ENCODE data around the gene FETUB.

Gene FETUB

GRCh38 chr3:186609247-186609868 is 30.8 kb upstream of the FETUB start:
- TF ChIP-seq CTCF (IDR thresholded peaks at IDR 0.05; ENCODE audit: unreplicated experiment in 3 of 3): no peak
- Mint-ChIP-seq H3K27ac (no peak overlapping the region), H3K4me3 (no peak overlapping the region), H3K9me3 (no peaks in the 10 kb centered on the region), H3K27me3 (ENCODE audit: low read depth) (peaks cover 24% of the 10 kb centered on the region), H3K36me3 (ENCODE audit: low read depth) (no peaks in the 10 kb centered on the region), H3K4me1 (no peaks in the 10 kb centered on the region)

- peaks cover 31% of the 10 kb centered on the region for H3K27me3 Mint-ChIP-seq (ENCODE audit: low read depth)
- TF ChIP-seq CTCF (IDR thresholded peaks at IDR 0.05; ENCODE audit: unreplicated experiment in 3 of 3): no peak
- no peak overlapping the region for H3K27ac Mint-ChIP-seq
- H3K36me3 Mint-ChIP-seq (ENCODE audit: low read depth): no peaks in the 10 kb centered on the region
- no peak overlapping the region for H3K4me3 Mint-ChIP-seq
- H3K4me1 Mint-ChIP-seq: peaks cover 7% of the 10 kb centered on the region
- no peaks in the 10 kb centered on the region for H3K9me3 Mint-ChIP-seq
Observed at GRCh38 chr3:186612065-186612464, 28.1 kb upstream of the FETUB start.

GRCh38 chr3:186612721-186613636 is 27.2 kb upstream of the FETUB start, which contains the start of gene AHSG:
Gene AHSG, plus strand, starts transcription at chr3:186613060. Its CDS starts 82 bp downstream, at chr3:186613142.
- Mint-ChIP-seq H3K36me3 (ENCODE audit: low read depth) (no peaks in the 10 kb centered on the region), H3K4me1 (peaks cover 15% of the 10 kb centered on the region), H3K27me3 (ENCODE audit: low read depth) (peaks cover 40% of the 10 kb centered on the region), H3K4me3 (no peak within 1 kb of the TSS), H3K9me3 (no peaks in the 10 kb centered on the region), H3K27ac (no peak within 1 kb of the TSS)
- no peak for TF ChIP-seq CTCF (IDR thresholded peaks at IDR 0.05; ENCODE audit: unreplicated experiment in 3 of 3)

GRCh38 chr3:186613637-186614265 is 26.4 kb upstream of the FETUB start:
- no peak overlapping the region for H3K27ac Mint-ChIP-seq
- peaks cover 48% of the 10 kb centered on the region for H3K27me3 Mint-ChIP-seq (ENCODE audit: low read depth)
- peaks cover 20% of the 10 kb centered on the region for H3K4me1 Mint-ChIP-seq
- TF ChIP-seq CTCF (IDR thresholded peaks at IDR 0.05; ENCODE audit: unreplicated experiment in 3 of 3): no peak
- no peaks in the 10 kb centered on the region for H3K9me3 Mint-ChIP-seq
- no peak overlapping the region for H3K4me3 Mint-ChIP-seq
- no peaks in the 10 kb centered on the region for H3K36me3 Mint-ChIP-seq (ENCODE audit: low read depth)

GRCh38 chr3:186614266-186614596 is 26.0 kb upstream of the FETUB start:
- H3K9me3 Mint-ChIP-seq: no peaks in the 10 kb centered on the region
- H3K4me3 Mint-ChIP-seq: no peak overlapping the region
- H3K36me3 Mint-ChIP-seq (ENCODE audit: low read depth): no peaks in the 10 kb centered on the region
- H3K4me1 Mint-ChIP-seq: peaks cover 20% of the 10 kb centered on the region
- no peak overlapping the region for H3K27ac Mint-ChIP-seq
- H3K27me3 Mint-ChIP-seq (ENCODE audit: low read depth): peaks cover 49% of the 10 kb centered on the region
- TF ChIP-seq CTCF (IDR thresholded peaks at IDR 0.05; ENCODE audit: unreplicated experiment in 3 of 3): no peak

Data from nephron (organoid).